SK-N-SH (cell line): ENCODE results near the gene FMO3. TPM values are rescaled to one million over a fixed set of nuclear protein-coding genes. Genes with fewer than 3 reads are reported as not detected.

Source experiments
- CTCF ChIA-PET: fragments of 300-600, 350-600 bp; formaldehyde crosslinking; extraction: SDS; loops from one replicate; lab custom pipeline; 2021; lab: Yijun Ruan, JAX
- POLR2A ChIA-PET: fragments of 350-600 bp; sonication (Branson Sonifier 250); formaldehyde crosslinking; extraction: SDS; loops from one replicate; lab custom pipeline; 2020; ENCODE audit warnings: antibody characterized with exemption, inconsistent platforms; lab: Yijun Ruan, JAX
- DNase-seq: peaks from one replicate; pipeline ENCODE4 v3.0.0; 2012
- H2AFZ ChIP-seq: fragments of 200-600 bp; sonication (generic); 2 replicates; pipeline ENCODE4 v1.8.1; 2016; ENCODE audit warnings: antibody characterized with exemption, mild to moderate bottlenecking, low read depth
- H3F3A ChIP-seq: fragments of 200-600 bp; sonication (generic); replicated peaks from 2 replicates; pipeline ENCODE3; 2016; ENCODE audit warnings: antibody characterized with exemption, mild to moderate bottlenecking; ENCODE audit not compliant: insufficient read depth
- H3K27ac ChIP-seq, 2 experiments: fragments of 200-500 bp in 1 of 2; fragments of 200-600 bp in 1 of 2; sonication (Bioruptor generic) in 1 of 2; sonication (generic), shearing (Covaris generic) in 1 of 2; 2 replicates each; pipeline versions ENCODE4 v1.5.1 to v1.6.1; 2014 to 2016; ENCODE audit warnings: low read depth in 2 of 2, inconsistent platforms in 1 of 2, low read length in 1 of 2, mild to moderate bottlenecking in 1 of 2, mixed read lengths in 1 of 2
- H3K27me3 ChIP-seq: fragments of 200-600 bp; sonication (generic), shearing (Covaris generic); 2 replicates; pipeline ENCODE4 v1.6.1; 2016; ENCODE audit warnings: mixed run types; ENCODE audit not compliant: insufficient read depth
- H3K36me3 ChIP-seq, 2 experiments: fragments of 200-500 bp in 1 of 2; fragments of 200-600 bp in 1 of 2; sonication (Bioruptor generic) in 1 of 2; sonication (generic) in 1 of 2; replicated peaks in 1 of 2; 2 replicates each; pipeline versions ENCODE3 to v1.5.1; 2014 to 2016; ENCODE audit warnings: low read length in 1 of 2, mild to moderate bottlenecking in 1 of 2; ENCODE audit not compliant: insufficient read depth in 2 of 2, control insufficient read depth in 1 of 2
- H3K4me1 ChIP-seq, 2 experiments: fragments of 200-500 bp in 1 of 2; fragments of 200-600 bp in 1 of 2; sonication (Bioruptor generic) in 1 of 2; sonication (generic), shearing (Covaris generic) in 1 of 2; 2 replicates each; pipeline versions ENCODE4 v1.5.1 to v1.6.1; 2014 to 2016; ENCODE audit warnings: low read depth in 1 of 2, low read length in 1 of 2, mixed run types in 1 of 2; ENCODE audit not compliant: insufficient read depth in 2 of 2, control insufficient read depth in 1 of 2
- H3K4me2 ChIP-seq: fragments of 200-600 bp; sonication (generic), shearing (Covaris generic); 2 replicates; pipeline ENCODE4 v1.6.1; 2017; ENCODE audit warnings: mixed run types
- H3K4me3 ChIP-seq, 2 experiments: fragments of 200-500 bp in 1 of 2; fragments of 200-600 bp in 1 of 2; sonication (Bioruptor generic) in 1 of 2; sonication (generic), shearing (Covaris generic) in 1 of 2; 2 replicates each; pipeline versions ENCODE4 v1.5.1 to v1.8.1; 2014 to 2016; ENCODE audit warnings: low read depth in 2 of 2, inconsistent platforms in 1 of 2, low read length in 1 of 2, mild to moderate bottlenecking in 1 of 2, mixed read lengths in 1 of 2, moderate library complexity in 1 of 2
- H3K79me2 ChIP-seq: fragments of 200-600 bp; sonication (generic); 2 replicates; pipeline ENCODE4 v1.8.1; 2017; ENCODE audit warnings: mild to moderate bottlenecking; ENCODE audit not compliant: insufficient read depth
- H3K9ac ChIP-seq: fragments of 200-600 bp; sonication (generic); 2 replicates; pipeline ENCODE4 v1.6.1; 2017; ENCODE audit warnings: mixed run types
- H3K9me2 ChIP-seq: fragments of 200-600 bp; sonication (generic); 2 replicates; pipeline ENCODE4 v1.6.1; 2017; ENCODE audit warnings: mixed run types
- H3K9me3 ChIP-seq: fragments of 200-600 bp; sonication (generic); 2 replicates; pipeline ENCODE4 v1.6.1; 2017; ENCODE audit warnings: mixed run types, mild to moderate bottlenecking, moderate library complexity
- H4K20me1 ChIP-seq: fragments of 200-600 bp; sonication (generic); 2 replicates; pipeline ENCODE4 v1.6.1; 2017; ENCODE audit warnings: mild to moderate bottlenecking, mixed run types; ENCODE audit not compliant: insufficient read depth
- EP300 ChIP-seq, 2 experiments: IDR thresholded peaks; 2 replicates each; pipeline versions ENCODE4 v1.4.0 to v1.6.1; 2012; ENCODE audit warnings: borderline replicate concordance in 1 of 2, low read depth in 1 of 2, low read length in 1 of 2
- FOXJ3 ChIP-seq: sonication (generic); formaldehyde crosslinking; IDR thresholded peaks from 2 replicates; pipeline ENCODE4 v1.5.1; 2020; ENCODE audit warnings: mild to moderate bottlenecking, missing genetic modification reagents
- IRF3 ChIP-seq: fragments of 150-350 bp; IDR thresholded peaks from 2 replicates; pipeline ENCODE4 v1.6.1; 2016; ENCODE audit warnings: mild to moderate bottlenecking, low read depth, low read length
- JUND ChIP-seq: IDR thresholded peaks from 2 replicates; pipeline ENCODE4 v1.4.0; 2012
- MAX ChIP-seq: IDR thresholded peaks from 2 replicates; pipeline ENCODE4 v1.4.0; 2012; ENCODE audit warnings: low read depth
- MEF2A ChIP-seq: IDR thresholded peaks from 2 replicates; pipeline ENCODE4 v1.4.0; 2012; ENCODE audit warnings: low read depth, borderline replicate concordance
- NRF1 ChIP-seq: IDR thresholded peaks from 2 replicates; pipeline ENCODE4 v1.6.1; 2012; ENCODE audit warnings: low read depth, mild to moderate bottlenecking, low read length
- PBX3 ChIP-seq: IDR thresholded peaks from 2 replicates; pipeline ENCODE4; 2012
- POLR2AphosphoS5 ChIP-seq: IDR thresholded peaks from 2 replicates; pipeline ENCODE4 v1.6.1; 2012; ENCODE audit warnings: low read depth, low read length
- RAD21 ChIP-seq: IDR thresholded peaks from 2 replicates; pipeline ENCODE4 v1.6.1; 2012; ENCODE audit warnings: mild to moderate bottlenecking, low read length
- RCOR1 ChIP-seq: fragments of 150-350 bp; IDR thresholded peaks from 2 replicates; pipeline ENCODE4 v1.6.1; 2017; ENCODE audit warnings: antibody characterized with exemption, low read length
- TEAD4 ChIP-seq: IDR thresholded peaks from 2 replicates; pipeline ENCODE4 v1.4.0; 2012; ENCODE audit warnings: mild to moderate bottlenecking, borderline replicate concordance; ENCODE audit not compliant: insufficient read depth
- YY1 ChIP-seq: IDR thresholded peaks from 2 replicates; pipeline ENCODE4 v1.4.0; 2012; ENCODE audit warnings: low read depth, mild to moderate bottlenecking
- WGBS: methylation state at CpG from one replicate; pipeline ENCODE4 v1.1.6; 2017; ENCODE audit warnings: low lambda C conversion rate; 5-methylcytosine and 5-hydroxymethylcytosine counted together
- polyA plus RNA-seq, 3 experiments: library from polyadenylated mRNA; depleted of rRNA; stranded (reverse); fragments of >200 nt; gene quantifications; 2 replicates each; pipeline ENCODE4 v1.2.3, GENCODE V29; 2012
- TF ChIP-seq, protein P1 (sequence below): fragments of 150-350 bp; IDR thresholded peaks from 2 replicates; pipeline ENCODE4 v1.6.1; 2017; ENCODE audit warnings: antibody characterized with exemption, low read length, low read depth, borderline replicate concordance
- TF ChIP-seq, protein P2 (sequence below): IDR thresholded peaks from 2 replicates; pipeline ENCODE4 v1.4.0; 2012; ENCODE audit warnings: low read depth, borderline replicate concordance

Gene FMO3
- polyA plus RNA-seq, 1 of the 3 experiments (the other 2 are of a cell fraction) = 0.85 TPM

DNA sequence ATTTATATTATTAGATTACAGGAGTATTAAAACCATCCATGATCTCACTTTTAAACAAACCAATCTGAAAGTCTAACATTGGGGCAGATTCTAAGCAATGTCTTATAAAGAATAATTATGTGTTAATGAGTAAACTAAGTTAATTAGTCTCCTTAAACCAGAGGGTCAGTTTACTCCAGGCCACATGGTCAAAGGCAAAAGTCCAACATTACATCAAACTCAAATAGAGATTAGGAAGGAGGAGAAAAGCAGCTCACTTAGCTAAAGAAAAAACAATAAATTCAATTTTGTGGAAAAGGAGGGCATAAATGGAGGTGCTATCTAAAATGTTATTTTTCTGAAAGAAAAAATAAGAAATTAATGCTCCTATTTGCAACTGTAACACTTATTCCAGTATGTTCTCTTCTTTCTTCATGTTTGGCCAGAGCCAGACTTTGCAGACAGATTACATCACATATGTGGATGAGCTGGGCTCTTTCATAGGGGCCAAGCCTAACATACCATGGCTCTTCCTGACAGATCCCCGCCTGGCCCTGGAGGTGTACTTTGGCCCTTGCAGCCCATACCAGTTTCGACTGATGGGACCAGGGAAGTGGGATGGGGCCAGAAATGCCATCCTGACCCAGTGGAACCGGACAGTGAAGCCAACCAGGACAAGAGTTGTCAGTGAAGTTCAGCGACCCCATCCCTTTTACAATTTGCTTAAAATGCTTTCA, 70.1 kb downstream of the FMO3 start:
- Histone ChIP-seq H3K9me2 (no peaks in the 10 kb centered on the region), H3K36me3 (no peaks in the 10 kb centered on the region), H3K4me1 (no peaks in the 10 kb centered on the region), H3K9me3 (no peaks in the 10 kb centered on the region), H3K4me3 (no peak overlapping the region), H3K27me3 (peaks cover 2% of the 10 kb centered on the region; the same call in 1 of the 2 replicates), H4K20me1 (no peaks in the 10 kb centered on the region), H3K79me2 (no peaks in the 10 kb centered on the region), H3F3A (no peaks in the 10 kb centered on the region), H3K4me2 (no peak overlapping the region), H2AFZ (no peak overlapping the region), H3K9ac (no peak overlapping the region), H3K27ac (no peak overlapping the region)
- ChIA-PET POLR2A (no interaction called here), CTCF (interaction anchor here (0.6 kb wide), 1 partner anchor 1592 kb away, joined by 3 read pairs; no protein-coding TSS in a partner anchor)
- 1% methylated on average over 4 of the region's 4 CpGs for WGBS
- TF ChIP-seq PBX3 (no peak), FOXJ3 (no peak), POLR2AphosphoS5 (no peak), YY1 (no peak), EP300 (IDR thresholded peaks at IDR 0.05; ENCODE audit: borderline replicate concordance in 1 of 2, low read depth in 1 of 2, low read length in 1 of 2) (no peak), RAD21 (no peak), JUND (no peak), RCOR1 (no peak), IRF3 (no peak), MAX (no peak), NRF1 (no peak), MEF2A (no peak), TEAD4 (no peak)
- TF ChIP-seq, protein P1, sequence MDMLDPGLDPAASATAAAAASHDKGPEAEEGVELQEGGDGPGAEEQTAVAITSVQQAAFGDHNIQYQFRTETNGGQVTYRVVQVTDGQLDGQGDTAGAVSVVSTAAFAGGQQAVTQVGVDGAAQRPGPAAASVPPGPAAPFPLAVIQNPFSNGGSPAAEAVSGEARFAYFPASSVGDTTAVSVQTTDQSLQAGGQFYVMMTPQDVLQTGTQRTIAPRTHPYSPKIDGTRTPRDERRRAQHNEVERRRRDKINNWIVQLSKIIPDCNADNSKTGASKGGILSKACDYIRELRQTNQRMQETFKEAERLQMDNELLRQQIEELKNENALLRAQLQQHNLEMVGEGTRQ = no peak
- TF ChIP-seq, protein P2, sequence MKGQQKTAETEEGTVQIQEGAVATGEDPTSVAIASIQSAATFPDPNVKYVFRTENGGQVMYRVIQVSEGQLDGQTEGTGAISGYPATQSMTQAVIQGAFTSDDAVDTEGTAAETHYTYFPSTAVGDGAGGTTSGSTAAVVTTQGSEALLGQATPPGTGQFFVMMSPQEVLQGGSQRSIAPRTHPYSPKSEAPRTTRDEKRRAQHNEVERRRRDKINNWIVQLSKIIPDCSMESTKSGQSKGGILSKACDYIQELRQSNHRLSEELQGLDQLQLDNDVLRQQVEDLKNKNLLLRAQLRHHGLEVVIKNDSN = no peak
- no peak for DNase-seq
